Muscle of back (tissue), 11 donors: ENCODE data around the gene IER3. TPM values are rescaled to one million over a fixed set of nuclear protein-coding genes. Genes with fewer than 3 reads are reported as not detected.
"Not testable (repeated sequence)": the region's sequence is repeated elsewhere in the genome, so short reads cannot be mapped to it uniquely, and the experiment has no call there.

Source experiments
- DNase-seq, 3 donors: peaks; one replicate each; pipeline versions ENCODE4 v3.0.0 to v3.0.0-alpha.2; 2013
- polyA plus RNA-seq, 10 donors: library from polyadenylated mRNA; unstranded; fragments of 120-200 nt; gene quantifications; one replicate each; pipeline ENCODE4 v1.2.1, GENCODE V29; 2013; ENCODE audit not compliant: insufficient read length in 10 of 10

IER3 gene
- polyA plus RNA-seq, 10 donors = 7.1 to 25.4 (median 9.1) TPM

DNA sequence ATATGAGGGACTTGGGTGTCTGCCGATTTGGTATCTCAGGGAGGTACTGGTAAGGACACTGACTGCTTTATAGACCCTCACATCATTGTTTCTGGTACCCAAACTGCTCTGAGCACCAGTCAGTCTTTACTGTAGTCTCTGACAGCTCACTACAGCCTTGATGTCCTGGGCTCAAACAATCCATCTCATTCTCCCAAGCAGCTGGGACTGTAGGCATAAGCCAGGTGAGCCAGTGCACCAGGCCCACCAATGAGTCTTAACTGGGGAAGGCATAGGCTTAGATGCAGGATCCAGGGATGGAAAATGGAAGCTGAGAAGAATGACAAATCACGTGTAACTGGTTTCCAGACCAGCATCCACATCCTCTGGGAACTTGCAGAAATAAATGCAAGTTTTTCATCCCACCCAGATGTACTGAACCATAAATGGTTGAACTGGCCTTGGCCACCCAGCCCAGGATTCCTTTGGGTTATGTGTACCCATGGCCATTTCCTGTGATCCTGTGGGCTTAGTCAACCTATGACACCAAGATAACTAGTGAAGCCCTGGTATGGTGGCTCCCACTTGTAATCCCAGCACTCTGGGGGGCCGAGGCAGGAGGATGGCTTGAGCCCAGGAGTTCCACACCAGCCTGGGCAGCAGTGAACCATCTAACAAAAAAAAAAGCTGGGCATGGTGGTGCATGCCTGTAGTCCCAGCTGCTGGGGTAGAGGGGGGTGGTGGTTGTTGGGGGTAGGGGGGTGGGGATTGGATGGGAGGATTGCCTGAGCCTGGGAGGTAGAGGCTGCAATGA, 18.4 kb downstream of the IER3 start:
- peak in 1 of 3 donors; percentile 27 for DNase-seq

DNA sequence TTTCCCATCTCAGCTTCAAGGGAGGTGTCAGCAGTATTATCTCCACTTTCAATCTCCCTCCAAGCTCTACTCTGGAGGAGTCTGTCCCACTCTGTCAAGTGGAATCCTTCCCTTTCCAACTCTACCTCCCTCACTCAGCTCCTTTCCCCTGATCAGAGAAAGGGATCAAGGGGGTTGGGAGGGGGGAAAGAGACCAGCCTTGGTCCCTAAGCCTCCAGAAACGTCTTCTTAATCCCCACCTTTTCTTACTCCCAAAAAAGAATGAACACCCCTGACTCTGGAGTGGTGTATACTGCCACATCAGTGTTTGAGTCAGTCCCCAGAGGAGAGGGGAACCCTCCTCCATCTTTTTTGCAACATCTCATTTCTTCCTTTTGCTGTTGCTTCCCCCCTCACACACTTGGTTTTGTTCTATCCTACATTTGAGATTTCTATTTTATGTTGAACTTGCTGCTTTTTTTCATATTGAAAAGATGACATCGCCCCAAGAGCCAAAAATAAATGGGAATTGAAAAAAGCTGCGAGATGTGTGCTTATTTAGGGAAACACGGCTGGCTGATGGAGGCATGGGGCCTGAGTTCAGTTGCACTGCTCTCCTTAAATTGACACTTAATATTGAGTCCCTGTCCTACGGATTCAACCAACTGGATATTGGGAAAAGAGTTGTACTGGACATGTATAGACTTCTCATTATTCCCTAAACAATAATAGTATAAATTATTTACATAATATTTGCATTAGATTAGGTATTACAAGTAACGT, 19.3 kb downstream of the IER3 start:
- DNase-seq = no peak

DNA sequence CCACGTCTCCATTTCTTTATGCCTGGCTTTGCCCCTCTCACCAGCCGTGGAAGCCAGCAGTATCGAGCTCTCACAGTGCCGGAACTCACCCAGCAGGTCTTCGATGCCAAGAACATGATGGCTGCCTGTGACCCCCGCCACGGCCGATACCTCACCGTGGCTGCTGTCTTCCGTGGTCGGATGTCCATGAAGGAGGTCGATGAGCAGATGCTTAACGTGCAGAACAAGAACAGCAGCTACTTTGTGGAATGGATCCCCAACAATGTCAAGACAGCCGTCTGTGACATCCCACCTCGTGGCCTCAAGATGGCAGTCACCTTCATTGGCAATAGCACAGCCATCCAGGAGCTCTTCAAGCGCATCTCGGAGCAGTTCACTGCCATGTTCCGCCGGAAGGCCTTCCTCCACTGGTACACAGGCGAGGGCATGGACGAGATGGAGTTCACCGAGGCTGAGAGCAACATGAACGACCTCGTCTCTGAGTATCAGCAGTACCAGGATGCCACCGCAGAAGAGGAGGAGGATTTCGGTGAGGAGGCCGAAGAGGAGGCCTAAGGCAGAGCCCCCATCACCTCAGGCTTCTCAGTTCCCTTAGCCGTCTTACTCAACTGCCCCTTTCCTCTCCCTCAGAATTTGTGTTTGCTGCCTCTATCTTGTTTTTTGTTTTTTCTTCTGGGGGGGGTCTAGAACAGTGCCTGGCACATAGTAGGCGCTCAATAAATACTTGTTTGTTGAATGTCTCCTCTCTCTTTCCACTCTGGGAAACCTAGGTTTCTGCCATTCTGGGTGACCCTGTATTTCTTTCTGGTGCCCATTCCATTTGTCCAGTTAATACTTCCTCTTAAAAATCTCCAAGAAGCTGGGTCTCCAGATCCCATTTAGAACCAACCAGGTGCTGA, 20.3 kb downstream of the IER3 start:
- DNase-seq = not testable (repeated sequence)

DNA sequence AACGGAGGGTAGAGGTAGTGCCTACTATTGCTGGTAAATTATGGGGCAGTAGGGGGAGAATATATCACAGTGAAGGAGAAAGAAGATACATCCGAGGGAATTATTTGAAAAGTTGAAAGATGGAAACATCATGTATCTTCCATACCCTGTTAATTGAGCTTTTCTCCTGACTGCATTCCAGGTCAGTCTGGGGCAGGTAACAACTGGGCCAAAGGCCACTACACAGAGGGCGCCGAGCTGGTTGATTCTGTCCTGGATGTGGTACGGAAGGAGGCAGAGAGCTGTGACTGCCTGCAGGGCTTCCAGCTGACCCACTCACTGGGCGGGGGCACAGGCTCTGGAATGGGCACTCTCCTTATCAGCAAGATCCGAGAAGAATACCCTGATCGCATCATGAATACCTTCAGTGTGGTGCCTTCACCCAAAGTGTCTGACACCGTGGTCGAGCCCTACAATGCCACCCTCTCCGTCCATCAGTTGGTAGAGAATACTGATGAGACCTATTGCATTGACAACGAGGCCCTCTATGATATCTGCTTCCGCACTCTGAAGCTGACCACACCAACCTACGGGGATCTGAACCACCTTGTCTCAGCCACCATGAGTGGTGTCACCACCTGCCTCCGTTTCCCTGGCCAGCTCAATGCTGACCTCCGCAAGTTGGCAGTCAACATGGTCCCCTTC, 21.0 kb downstream of the IER3 start:
- DNase-seq = not testable (repeated sequence)

GRCh38 chr6:30722280-30723112, 21.9 kb downstream of the IER3 start:
- peak; percentile 76 to 91 (median 85) for DNase-seq

- not testable (repeated sequence) for DNase-seq
These were observed 22.4 kb downstream of the IER3 start for GRCh38 chr6:30722025-30722279.

GRCh38 chr6:30721198-30722024, 22.9 kb downstream of the IER3 start:
- peak; percentile 91 to 97 (median 96) for DNase-seq

GRCh38 chr6:30720738-30721197, 23.6 kb downstream of the IER3 start:
- peak; percentile 56 to 80 (median 73) for DNase-seq

DNA sequence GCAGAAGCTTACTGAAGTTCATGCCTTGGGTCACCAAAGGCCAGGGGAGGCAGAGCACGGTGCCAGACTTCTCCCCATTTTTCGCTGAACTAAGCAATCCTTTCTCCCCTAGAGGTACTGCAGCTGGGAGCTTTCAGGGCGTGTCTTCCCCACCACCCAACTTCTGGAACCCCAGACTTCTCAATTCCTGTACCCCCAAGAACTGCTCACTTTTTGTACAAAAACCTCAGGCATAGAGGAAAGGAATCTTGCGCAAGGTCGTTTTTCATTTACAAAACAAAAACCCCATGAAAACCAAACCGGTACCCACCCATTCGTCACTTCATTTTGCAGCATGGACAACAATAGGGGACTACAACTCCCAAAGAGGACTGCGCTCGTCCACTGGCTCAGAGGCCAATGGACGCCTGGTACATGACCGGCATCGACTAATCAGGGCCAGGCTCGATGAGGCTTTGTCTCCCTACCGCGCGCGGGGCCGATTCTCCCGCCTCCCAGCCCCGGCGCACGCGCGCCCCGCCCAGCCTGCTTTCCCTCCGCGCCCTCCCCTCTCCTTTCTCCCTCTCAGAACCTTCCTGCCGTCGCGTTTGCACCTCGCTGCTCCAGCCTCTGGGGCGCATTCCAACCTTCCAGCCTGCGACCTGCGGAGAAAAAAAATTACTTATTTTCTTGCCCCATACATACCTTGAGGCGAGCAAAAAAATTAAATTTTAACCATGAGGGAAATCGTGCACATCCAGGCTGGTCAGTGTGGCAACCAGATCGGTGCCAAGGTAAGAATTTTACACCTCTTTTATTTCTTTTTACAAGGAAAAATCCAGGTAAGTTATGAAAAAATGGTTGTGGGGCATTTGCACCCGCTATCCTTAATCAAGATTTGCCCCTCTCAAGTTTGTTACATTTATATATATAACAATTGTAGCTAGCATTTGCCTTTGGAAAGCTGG, 24.3 kb downstream of the IER3 start, which contains the start of gene TUBB:
TUBB (plus strand) TSS at position 562 of the 947 bp plus-strand sequence; CDS start at position 717, 155 bp downstream.
- peak; percentile 98 to 99 (median 98) for DNase-seq

DNA sequence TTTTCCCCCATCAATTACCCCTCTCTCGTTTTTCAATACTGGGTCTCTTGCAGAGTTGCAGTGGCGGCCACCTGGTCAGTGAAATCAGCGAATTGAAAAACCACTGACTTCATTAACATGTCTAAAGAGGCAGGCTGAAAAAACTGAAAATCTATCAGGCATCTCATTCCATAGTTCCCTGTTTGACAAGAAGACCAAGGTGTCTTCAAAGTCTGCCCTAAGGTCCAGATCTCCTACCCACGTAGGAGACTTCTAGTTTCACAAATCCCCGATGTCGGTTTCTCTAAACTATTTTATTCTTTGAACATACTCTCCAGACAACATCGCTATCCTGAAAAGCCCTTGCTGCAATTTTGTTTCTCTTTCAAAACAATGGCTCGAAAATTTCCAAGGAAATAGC, 25.0 kb downstream of the IER3 start:
- no peak for DNase-seq

GRCh38 chr6:30717845-30718720, 26.3 kb downstream of the IER3 start:
- not testable (repeated sequence) for DNase-seq

DNA sequence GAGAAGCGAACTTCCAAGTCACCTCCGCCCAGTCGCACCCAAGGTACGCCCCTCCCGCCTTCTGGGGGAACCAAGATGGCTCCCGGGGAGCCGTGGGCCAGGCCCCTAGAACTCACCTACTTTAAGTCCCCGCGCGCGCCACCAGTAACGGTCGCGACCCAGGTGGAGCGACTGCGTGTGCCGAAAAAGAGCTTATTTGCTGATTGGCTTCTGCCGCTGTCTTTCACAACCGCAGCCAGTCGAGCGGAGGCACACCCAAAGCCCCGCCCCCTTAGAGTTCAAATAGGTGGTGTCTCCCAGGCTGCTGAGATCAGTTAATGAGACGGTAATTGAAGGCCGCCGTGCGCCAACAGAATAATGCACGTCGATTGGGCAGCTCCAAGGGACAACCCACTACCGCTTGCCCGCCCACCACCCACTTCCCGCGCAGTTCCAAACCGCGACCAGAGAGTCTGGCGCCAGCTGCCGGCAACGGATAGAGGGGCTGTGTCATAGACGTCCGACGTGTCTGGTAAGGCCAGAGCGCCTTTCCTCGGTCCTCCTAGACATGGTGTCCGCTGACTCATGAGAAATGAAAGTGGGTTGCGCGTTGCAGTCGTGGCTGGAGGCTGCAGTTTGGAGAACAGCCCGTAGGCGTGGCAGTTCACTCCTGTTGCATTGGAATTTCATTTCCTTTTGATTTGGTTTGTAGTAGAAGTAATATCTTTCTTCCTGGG, 27.1 kb downstream of the IER3 start, which contains the start of gene MDC1:
MDC1 (minus strand) TSS at position 153 of the 716 bp plus-strand sequence. CDS start 2,106 bp downstream, outside the sequence.
- peak; percentile 100 for DNase-seq

DNA sequence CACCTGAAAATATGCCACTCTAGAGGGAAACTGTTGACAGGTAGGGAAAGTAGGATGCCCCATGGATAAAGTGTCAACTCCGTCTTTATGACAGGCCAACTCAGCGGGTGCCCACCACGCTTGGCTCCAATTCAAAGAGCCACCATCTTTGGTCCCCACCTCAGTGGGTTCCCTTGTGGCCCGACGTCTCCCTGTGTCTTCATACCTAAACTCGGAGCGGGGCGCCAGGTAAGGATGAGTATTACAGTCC, 27.5 kb downstream of the IER3 start:
- DNase-seq = no peak

DNA sequence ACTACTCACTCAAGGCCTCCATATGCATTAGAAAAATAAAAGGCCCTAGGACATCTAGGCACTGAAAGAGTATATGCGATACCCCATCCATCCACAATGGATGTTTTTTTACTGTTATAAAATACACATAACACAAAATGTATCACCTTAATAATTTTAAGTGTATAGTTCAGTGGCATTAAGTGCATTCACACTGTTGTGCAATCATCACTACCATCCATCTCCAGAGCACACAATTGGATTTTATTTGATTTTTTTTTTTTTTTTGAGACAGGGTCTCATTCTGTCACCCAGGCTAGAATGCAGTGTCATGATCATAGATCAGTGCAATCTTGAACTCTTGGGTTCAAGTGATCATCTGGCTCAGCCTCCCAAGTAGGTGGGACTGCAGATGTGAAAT, 30.1 kb downstream of the IER3 start:
- DNase-seq = no peak

DNA sequence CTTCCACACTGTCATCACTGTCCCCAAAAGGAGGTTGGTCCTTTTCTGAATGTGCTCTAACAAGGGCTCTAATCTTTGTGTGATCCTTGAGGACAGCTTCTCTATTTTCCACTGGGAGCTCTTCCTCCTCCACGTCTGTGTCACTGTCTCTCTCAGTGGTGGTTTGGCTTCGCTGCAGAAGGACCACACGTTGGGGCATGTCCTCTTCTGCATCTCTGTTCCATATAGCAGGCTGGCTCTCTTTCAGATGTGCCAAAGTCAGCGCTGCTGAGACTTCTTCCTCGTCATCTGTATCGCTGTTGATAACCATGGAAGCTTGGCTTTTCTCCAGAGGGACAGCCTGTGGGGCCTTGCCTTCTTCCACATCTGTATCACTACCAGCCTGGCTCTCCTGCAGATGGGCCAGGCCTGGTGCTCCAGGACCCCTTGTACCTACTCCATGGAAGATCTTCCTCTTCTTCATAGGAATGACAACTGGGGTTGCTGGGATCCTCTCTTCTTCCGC, 31.9 kb downstream of the IER3 start:
- DNase-seq = no peak

GRCh38 chr6:30711758-30712380, 32.5 kb downstream of the IER3 start:
- no peak for DNase-seq
